ENCODE measurements around the gene KSR2.
"Not testable (repeated sequence)": the region's sequence is repeated elsewhere in the genome, so short reads cannot be mapped to it uniquely, and the experiment has no call there.

The KSR2 gene

GRCh38 chr12:117680312-117680711 lies 288.5 kb downstream of the KSR2 start:
- DNase-seq: peak; percentile 19

- no peak for DNase-seq
These were observed 289.0 kb downstream of the KSR2 start for GRCh38 chr12:117679776-117680175.

- no peak for DNase-seq
These were observed 294.0 kb downstream of the KSR2 start for GRCh38 chr12:117674763-117675162.

GRCh38 chr12:117674313-117674712 lies 294.5 kb downstream of the KSR2 start:
- no peak for DNase-seq

GRCh38 chr12:117671734-117672133 lies 297.1 kb downstream of the KSR2 start:
- DNase-seq: no peak

- DNase-seq: no peak
These were observed 304.6 kb downstream of the KSR2 start for GRCh38 chr12:117664169-117664568.

- DNase-seq: peak; percentile 93
These were observed 306.0 kb downstream of the KSR2 start for GRCh38 chr12:117662620-117663395.

- DNase-seq: peak; percentile 96
These were observed 306.6 kb downstream of the KSR2 start for GRCh38 chr12:117662220-117662619.

- DNase-seq: no peak
These were observed 307.3 kb downstream of the KSR2 start for GRCh38 chr12:117661471-117661870.

- DNase-seq: peak; percentile 34
These were observed 307.9 kb downstream of the KSR2 start for GRCh38 chr12:117660896-117661295.

- DNase-seq: no peak
These were observed 310.6 kb downstream of the KSR2 start for GRCh38 chr12:117658226-117658625.

GRCh38 chr12:117649796-117650195 lies 319.0 kb downstream of the KSR2 start:
- no peak for DNase-seq

GRCh38 chr12:117646520-117646919 lies 322.3 kb downstream of the KSR2 start:
- DNase-seq: peak; percentile 93

GRCh38 chr12:117645473-117645872 lies 323.3 kb downstream of the KSR2 start:
- DNase-seq: no peak

- no peak for DNase-seq
These were observed 324.8 kb downstream of the KSR2 start for GRCh38 chr12:117643971-117644370.

GRCh38 chr12:117641885-117642284 lies 326.9 kb downstream of the KSR2 start:
- no peak for DNase-seq

GRCh38 chr12:117640511-117640910 lies 328.3 kb downstream of the KSR2 start:
- DNase-seq: no peak

- DNase-seq: no peak
These were observed 339.3 kb downstream of the KSR2 start for GRCh38 chr12:117629454-117629853.

GRCh38 chr12:117628711-117629110 lies 340.1 kb downstream of the KSR2 start:
- not testable (repeated sequence) for DNase-seq

GRCh38 chr12:117622741-117623140 lies 346.0 kb downstream of the KSR2 start:
- no peak for DNase-seq

GRCh38 chr12:117622087-117622486 lies 346.7 kb downstream of the KSR2 start:
- no peak for DNase-seq

GRCh38 chr12:117607778-117608177 lies 361.0 kb downstream of the KSR2 start:
- DNase-seq: no peak

GRCh38 chr12:117606945-117607344 lies 361.8 kb downstream of the KSR2 start:
- no peak for DNase-seq

GRCh38 chr12:117606024-117606423 lies 362.8 kb downstream of the KSR2 start:
- no peak for DNase-seq
